HEK293 (cell line): Measurements from ENCODE around the gene RPRD2.
"Not testable (repeated sequence)": the region's sequence is repeated elsewhere in the genome, so short reads cannot be mapped to it uniquely, and the experiment has no call there.

ENCODE experiments used
- CTCF ChIA-PET: fragments of 350-600 bp; formaldehyde crosslinking; extraction: SDS; loops from one replicate; lab custom pipeline; 2021; ENCODE audit warnings: antibody characterized with exemption; lab: Yijun Ruan, JAX
- POLR2A ChIA-PET: fragments of 300-600 bp; formaldehyde crosslinking; extraction: SDS; loops from one replicate; lab custom pipeline; 2020; ENCODE audit warnings: antibody characterized with exemption, inconsistent platforms; lab: Yijun Ruan, JAX
- H3K27ac ChIP-seq: fragments of 200-500 bp; sonication (Bioruptor generic); 2 replicates; pipeline ENCODE4 v1.5.1; 2014; ENCODE audit warnings: low read depth, low read length, control low read depth, inconsistent platforms; ENCODE audit errors: extremely low read depth
- H3K36me3 ChIP-seq, 2 experiments: fragments of 200-500 bp in 1 of 2; sonication (Bioruptor generic) in 1 of 2; 1 replicate in 1 of 2; 2 replicates in 1 of 2; pipeline ENCODE4 v1.5.1; 2014 to 2017; ENCODE audit warnings: inconsistent platforms in 2 of 2, low read length in 2 of 2; ENCODE audit not compliant: control insufficient read depth in 2 of 2, insufficient read depth in 1 of 2
- H3K4me1 ChIP-seq: fragments of 200-500 bp; sonication (Bioruptor generic); 2 replicates; pipeline ENCODE4 v1.5.1; 2014; ENCODE audit warnings: mild to moderate bottlenecking, low read length, inconsistent platforms; ENCODE audit not compliant: control insufficient read depth, insufficient read depth
- H3K4me3 ChIP-seq: 2 replicates; pipeline ENCODE4 v1.5.1; 2011; ENCODE audit warnings: low read depth, mild to moderate bottlenecking, control low read depth, low read length, moderate library complexity
- H3K9me3 ChIP-seq: fragments of 200-500 bp; sonication (Bioruptor generic); 2 replicates; pipeline ENCODE4 v1.5.1; 2014; ENCODE audit warnings: low read depth, low read length, inconsistent platforms; ENCODE audit not compliant: control insufficient read depth, insufficient read depth
- BCL11B ChIP-seq: fragments of 450-650 bp; formaldehyde crosslinking; IDR thresholded peaks from 2 replicates; pipeline ENCODE4 v1.5.1; 2016; ENCODE audit warnings: low read depth, missing biosample characterization, missing genetic modification characterization
- FEZF1 ChIP-seq: fragments of 450-650 bp; formaldehyde crosslinking; IDR thresholded peaks from 2 replicates; pipeline ENCODE4 v1.5.1; 2016; ENCODE audit warnings: missing biosample characterization, missing genetic modification characterization
- HIC1 ChIP-seq: fragments of 450-650 bp; formaldehyde crosslinking; IDR thresholded peaks from 2 replicates; pipeline ENCODE4 v1.5.1; 2016; ENCODE audit warnings: missing biosample characterization, missing genetic modification characterization
- MEIS1 ChIP-seq: sonication (generic); formaldehyde crosslinking; IDR thresholded peaks from 2 replicates; pipeline ENCODE4 v1.8.1; 2022; ENCODE audit warnings: missing genetic modification reagents, mild to moderate bottlenecking, borderline replicate concordance
- OVOL3 ChIP-seq: fragments of 450-650 bp; formaldehyde crosslinking; IDR thresholded peaks from 2 replicates; pipeline ENCODE4 v1.5.1; 2016; ENCODE audit warnings: missing biosample characterization, missing genetic modification characterization
- PBX3 ChIP-seq: sonication (generic); formaldehyde crosslinking; IDR thresholded peaks from 2 replicates; pipeline ENCODE4 v1.8.1; 2022; ENCODE audit warnings: mild to moderate bottlenecking, moderate library complexity, missing genetic modification reagents
- PRDM4 ChIP-seq: fragments of 450-650 bp; formaldehyde crosslinking; IDR thresholded peaks from 2 replicates; pipeline ENCODE4 v1.5.1; 2017; ENCODE audit warnings: missing biosample characterization, missing genetic modification characterization
- RBAK ChIP-seq: fragments of 450-650 bp; formaldehyde crosslinking; IDR thresholded peaks from 2 replicates; pipeline ENCODE4 v1.5.1; 2016; ENCODE audit warnings: missing biosample characterization, missing genetic modification characterization
- SETDB1 ChIP-seq: IDR thresholded peaks from one replicate; pipeline ENCODE4 v1.6.1; 2017; ENCODE audit warnings: mild to moderate bottlenecking, low read length, moderate library complexity, mixed read lengths; ENCODE audit not compliant: insufficient read length
- SP7 ChIP-seq: fragments of 450-650 bp; formaldehyde crosslinking; IDR thresholded peaks from 2 replicates; pipeline ENCODE4 v1.5.1; 2016; ENCODE audit warnings: missing biosample characterization, missing genetic modification characterization
- ZNF121 ChIP-seq: fragments of 450-650 bp; formaldehyde crosslinking; IDR thresholded peaks from 2 replicates; pipeline ENCODE4 v1.5.1; 2016; ENCODE audit warnings: missing biosample characterization, missing genetic modification characterization
- ZNF362 ChIP-seq: fragments of 450-650 bp; formaldehyde crosslinking; IDR thresholded peaks from 2 replicates; pipeline ENCODE4 v1.5.1; 2016; ENCODE audit warnings: missing biosample characterization, missing genetic modification characterization
- ZNF610 ChIP-seq: fragments of 450-650 bp; formaldehyde crosslinking; IDR thresholded peaks from 2 replicates; pipeline ENCODE4 v1.5.1; 2016; ENCODE audit warnings: missing biosample characterization, missing genetic modification characterization, borderline replicate concordance
- ZNF843 ChIP-seq: fragments of 450-650 bp; formaldehyde crosslinking; IDR thresholded peaks from 2 replicates; pipeline ENCODE4 v1.5.1; 2016; ENCODE audit warnings: missing biosample characterization, missing genetic modification characterization
- ZSCAN30 ChIP-seq: fragments of 450-650 bp; IDR thresholded peaks from 2 replicates; pipeline ENCODE4 v1.5.1; 2018; ENCODE audit warnings: missing biosample characterization, mild to moderate bottlenecking, missing genetic modification characterization, moderate library complexity

RPRD2 gene

GRCh38 chr1:150363426-150364230 is at the start of gene RPRD2 (continued):
- TF ChIP-seq PRDM4 (tag by site-specific recombination) = no peak
- TF ChIP-seq MEIS1 (CRISPR knock-in tag) = no peak
- TF ChIP-seq SP7 (tag by site-specific recombination) = peak; percentile 67
- peak; percentile 55; the same call in 1 of the 2 replicates for TF ChIP-seq ZNF843
- TF ChIP-seq FEZF1 = peak; percentile 58; the same call in 1 of the 2 replicates
- peak; percentile 68; the same call in 1 of the 2 replicates for TF ChIP-seq OVOL3 (tag by site-specific recombination)
- TF ChIP-seq ZNF610 = peak; percentile 51; the same call in 1 of the 2 replicates
- no peak for TF ChIP-seq ZSCAN30 (tag by site-specific recombination)

- H3K27ac ChIP-seq, H3K4me3 ChIP-seq, H3K9me3 ChIP-seq, POLR2A ChIA-PET, H3K4me1 ChIP-seq, CTCF ChIA-PET, H3K36me3 ChIP-seq: not testable (repeated sequence)
- peak; percentile 75; the same call in 1 of the 2 replicates for TF ChIP-seq ZNF121 (tag by site-specific recombination)
These were observed 49.3 kb upstream of the RPRD2 start for GRCh38 chr1:150314691-150315090.

GRCh38 chr1:150320667-150320978 is 43.3 kb upstream of the RPRD2 start:
- CTCF ChIA-PET = no interaction called here
- TF ChIP-seq HIC1 (no peak), SP7 (tag by site-specific recombination) (no peak), SETDB1 (no peak), ZNF362 (tag by site-specific recombination) (no peak), PBX3 (CRISPR knock-in tag) (no peak), RBAK (tag by site-specific recombination) (no peak), BCL11B (no peak)
- no peak overlapping the region for H3K27ac ChIP-seq
- peaks cover 12 to 21% of the 10 kb centered on the region in 2 experiments for H3K36me3 ChIP-seq
- no peaks in the 10 kb centered on the region for H3K4me1 ChIP-seq
- no peaks in the 10 kb centered on the region for H3K9me3 ChIP-seq
- H3K4me3 ChIP-seq = no peak overlapping the region; the same call in 1 of the 2 replicates
- POLR2A ChIA-PET = interaction anchor here (0.7 to 1.5 kb wide), 5 partner anchors 8 to 738 kb away, joined by 3 to 6 read pairs (median 5); partner anchors contain the start of gene RPRD2
